Endothelial cell of umbilical vein (primary cell): Measurements from ENCODE around the gene SGF29. TPM values are rescaled to one million over a fixed set of nuclear protein-coding genes. Genes with fewer than 3 reads are reported as not detected.

Source experiments
- BruUV-seq: library from RNA; stranded (reverse); fragments of 400-500 nt; replicated peaks from 2 replicates; lab custom pipeline; 2021; lab: Mats Ljungman, UMichigan
- CTCF ChIA-PET: fragments of 300-600, 350-600 bp; sonication (Branson Sonifier 250); formaldehyde crosslinking; loops from one replicate; lab custom pipeline; 2021; ENCODE audit warnings: antibody characterized with exemption, inconsistent platforms; lab: Charles Lee
- POLR2A ChIA-PET: fragments of 300-600, 350-600 bp; sonication (Branson Sonifier 250); formaldehyde crosslinking; loops from one replicate; lab custom pipeline; 2021; ENCODE audit warnings: antibody characterized with exemption, inconsistent platforms; lab: Charles Lee
- DNase-seq: peaks from one replicate; pipeline ENCODE4 v3.0.0-alpha.2; 2011; ENCODE audit warnings: low read depth, low spot score
- FAIRE-seq: peaks from 2 replicates; lab custom pipeline; 2011; peaks lifted over from hg19 to GRCh38; lab: Jason Lieb, UNC
- H2AFZ ChIP-seq: 2 replicates; pipeline ENCODE4 v1.6.0; 2012; ENCODE audit warnings: low read depth, low read length, control low read depth, inconsistent platforms
- H3K27ac ChIP-seq: 2 replicates; pipeline ENCODE4 v1.5.1; 2011; ENCODE audit warnings: low read depth, mild to moderate bottlenecking, control low read depth, low read length, moderate library complexity; ENCODE audit not compliant: insufficient read depth
- H3K27me3 ChIP-seq, 2 experiments: 2 replicates each; pipeline versions ENCODE4 v1.6.0 to v1.6.1; 2011; ENCODE audit warnings: low read length in 2 of 2, mixed read lengths in 1 of 2; ENCODE audit not compliant: control insufficient read depth in 2 of 2, insufficient read depth in 2 of 2
- H3K36me3 ChIP-seq, 2 experiments: 2 replicates in 1 of 2; 3 replicates in 1 of 2; pipeline ENCODE4 v1.5.1; 2011; ENCODE audit warnings: low read length in 2 of 2, mild to moderate bottlenecking in 1 of 2, moderate library complexity in 1 of 2; ENCODE audit not compliant: control insufficient read depth in 2 of 2, insufficient read depth in 2 of 2; ENCODE audit errors: extremely low read depth in 1 of 2
- H3K4me1 ChIP-seq: 3 replicates; pipeline ENCODE4 v1.5.1; 2011; ENCODE audit warnings: mild to moderate bottlenecking, low read length; ENCODE audit not compliant: control insufficient read depth, insufficient read depth; ENCODE audit errors: extremely low read depth
- H3K4me2 ChIP-seq: 2 replicates; pipeline ENCODE4 v1.6.1; 2011; ENCODE audit warnings: low read length, control low read depth, mixed read lengths; ENCODE audit not compliant: insufficient read depth
- H3K4me3 ChIP-seq, 3 experiments: fragments of 200-600 bp in 1 of 3; sonication (generic), shearing (Covaris generic) in 1 of 3; replicated peaks in 1 of 3; 2 replicates each; pipeline ENCODE4 v1.5.1; 2011 to 2016; ENCODE audit warnings: control low read depth in 3 of 3, low read length in 3 of 3, mild to moderate bottlenecking in 2 of 3, inconsistent platforms in 1 of 3, low read depth in 1 of 3, moderate library complexity in 1 of 3; ENCODE audit not compliant: insufficient read depth in 1 of 3
- H3K79me2 ChIP-seq: 2 replicates; pipeline ENCODE4 v1.6.0; 2012; ENCODE audit warnings: low read length, inconsistent platforms; ENCODE audit not compliant: control insufficient read depth, insufficient read depth
- H3K9ac ChIP-seq: replicated peaks from 2 replicates; pipeline ENCODE3; 2011; ENCODE audit warnings: low read length, control low read depth; ENCODE audit not compliant: insufficient read depth; ENCODE audit errors: extremely low read depth
- H3K9me1 ChIP-seq: replicated peaks from 3 replicates; pipeline ENCODE4 v1.6.0; 2011; ENCODE audit warnings: mild to moderate bottlenecking, low read length; ENCODE audit not compliant: control insufficient read depth, insufficient read depth; ENCODE audit errors: extremely low read depth
- H3K9me3 ChIP-seq: replicated peaks from 2 replicates; pipeline ENCODE4 v1.5.1; 2012; ENCODE audit warnings: low read length, inconsistent platforms; ENCODE audit not compliant: control insufficient read depth, insufficient read depth
- H4K20me1 ChIP-seq: replicated peaks from 2 replicates; pipeline ENCODE3; 2011; ENCODE audit warnings: mild to moderate bottlenecking, low read length; ENCODE audit not compliant: control insufficient read depth, insufficient read depth; ENCODE audit errors: extremely low read depth
- CTCF ChIP-seq, 2 donors: IDR thresholded peaks; 1 replicate in 1 of 2; 2 replicates in 1 of 2; pipeline ENCODE4 v1.5.1; 2011; ENCODE audit warnings: low read length in 2 of 2, mild to moderate bottlenecking in 2 of 2, moderate library complexity in 2 of 2, control low read depth in 1 of 2, inconsistent platforms in 1 of 2, low read depth in 1 of 2; ENCODE audit not compliant: insufficient read depth in 1 of 2; ENCODE audit errors: extremely low read depth in 1 of 2
- EZH2 ChIP-seq: IDR thresholded peaks from 2 replicates; pipeline ENCODE4 v1.6.1; 2012; ENCODE audit warnings: borderline replicate concordance, low read depth, mild to moderate bottlenecking, moderate library complexity, low read length, inconsistent platforms; ENCODE audit not compliant: severe bottlenecking
- FOS ChIP-seq: IDR thresholded peaks from 2 replicates; pipeline ENCODE4 v1.6.1; 2011; ENCODE audit warnings: mild to moderate bottlenecking, low read length, moderate library complexity, borderline replicate concordance; ENCODE audit not compliant: insufficient read depth
- GATA2 ChIP-seq: IDR thresholded peaks from 2 replicates; pipeline ENCODE4 v1.7.0; 2011; ENCODE audit warnings: low read depth, mild to moderate bottlenecking, moderate library complexity, mixed read lengths, low read length; ENCODE audit not compliant: insufficient read length, insufficient read depth
- JUN ChIP-seq: IDR thresholded peaks from 2 replicates; pipeline ENCODE4 v1.6.1; 2011; ENCODE audit warnings: borderline replicate concordance, low read depth; ENCODE audit not compliant: insufficient read length, insufficient read depth
- MAX ChIP-seq: IDR thresholded peaks from 2 replicates; pipeline ENCODE4 v1.6.1; 2011; ENCODE audit not compliant: insufficient read depth, insufficient read length
- MYC ChIP-seq: IDR thresholded peaks from one replicate; pipeline ENCODE4 v1.6.1; 2011; ENCODE audit warnings: mild to moderate bottlenecking, low read depth, low read length
- POLR2A ChIP-seq: IDR thresholded peaks from 2 replicates; pipeline ENCODE4 v1.6.1; 2012; ENCODE audit warnings: low read depth, mild to moderate bottlenecking, control low read depth, low read length
- POLR2AphosphoS5 ChIP-seq: IDR thresholded peaks from 2 replicates; pipeline ENCODE4 v1.6.1; 2012; ENCODE audit warnings: low read depth, mild to moderate bottlenecking, control low read depth, low read length, moderate library complexity; ENCODE audit not compliant: insufficient read depth
- dilution Hi-C: fragments of 300-500 bp; cut with MboI; formaldehyde crosslinking; loops from one replicate; pipeline ENCODE4 v1.15.0; 2019; ENCODE audit warnings: low sequenced_read_pairs; ENCODE audit not compliant: extremely low pct_ligation_motif_present
- intact Hi-C: fragments of 100-400 bp; cut with micrococcal nuclease; formaldehyde crosslinking; loops from one replicate; pipeline ENCODE4 v1.10.0; 2022
- polyA plus RNA-seq, 4 experiments: library from polyadenylated mRNA; depleted of rRNA in 3 of 4; stranded (reverse) in 3 of 4; unstranded in 1 of 4; fragments of >200 nt; gene quantifications; 2 replicates each; pipeline versions ENCODE4 v1.2.1 to v1.2.3, GENCODE V29; 2011 to 2012; ENCODE audit warnings: missing spikeins in 1 of 4
- total RNA-seq: library from RNA; stranded (reverse); gene quantifications from 2 replicates; pipeline ENCODE4 v1.2.3, GENCODE V29; 2021

Gene SGF29
- total and polyA plus RNA-seq, 2 donors (not counting 3 experiments of a cell fraction or from before 2014, with no cell fraction given) = 3.4 to 12.0 TPM

GRCh38 chr16:28504707-28505404, 48.9 kb upstream of the SGF29 start:
- Histone ChIP-seq H3K79me2 (no peaks in the 10 kb centered on the region), H3K4me3 (no peak overlapping the region), H3K4me2 (no peak overlapping the region), H3K27ac (no peak overlapping the region), H4K20me1 (no peaks in the 10 kb centered on the region), H3K36me3 (no peaks in the 10 kb centered on the region), H3K9ac (no peak overlapping the region), H3K9me1 (no peaks in the 10 kb centered on the region), H3K27me3 (no peaks in the 10 kb centered on the region), H2AFZ (no peak overlapping the region), H3K9me3 (no peaks in the 10 kb centered on the region), H3K4me1 (no peaks in the 10 kb centered on the region)
- no peak for FAIRE-seq
- DNase-seq = no peak
- CTCF ChIA-PET = interaction anchor here (1.1 kb wide), 1 partner anchor 21 kb away, joined by 3 read pairs; no protein-coding TSS in a partner anchor
- dilution Hi-C loops = no loop called here
- POLR2A ChIA-PET = no interaction called here
- no TSS peak for BruUV-seq
- no peak for TF ChIP-seq MYC
- intact Hi-C loops = no loop called here

- Histone ChIP-seq H3K27ac (no peak overlapping the region), H3K4me1 (no peaks in the 10 kb centered on the region), H3K79me2 (no peaks in the 10 kb centered on the region), H3K9ac (no peak overlapping the region), H3K4me2 (no peak overlapping the region), H2AFZ (no peak overlapping the region), H3K27me3 (no peaks in the 10 kb centered on the region), H3K4me3 (no peak overlapping the region), H3K9me1 (no peaks in the 10 kb centered on the region), H3K9me3 (no peaks in the 10 kb centered on the region), H4K20me1 (no peaks in the 10 kb centered on the region), H3K36me3 (no peaks in the 10 kb centered on the region)
- ChIA-PET CTCF (no interaction called here), POLR2A (no interaction called here)
- no peak for DNase-seq
- dilution Hi-C loops (no loop called here), intact Hi-C loops (no loop called here)
- TF ChIP-seq EZH2 = no peak
- no peak for TF ChIP-seq MYC
- no peak for TF ChIP-seq MAX
- no peak for TF ChIP-seq JUN
- no peak for TF ChIP-seq POLR2A
- TF ChIP-seq POLR2AphosphoS5 = no peak
- no peak for TF ChIP-seq CTCF (IDR thresholded peaks at IDR 0.05; ENCODE audit: extremely low read depth in 1 of 2, insufficient read depth in 1 of 2, low read depth in 1 of 2, low read length in 2 of 2)
- TF ChIP-seq GATA2 = no peak
- TF ChIP-seq FOS = no peak
- no peak for FAIRE-seq
- no TSS peak for BruUV-seq
Observed at GRCh38 chr16:28505489-28506137, 48.1 kb upstream of the SGF29 start.
